ENCODE results near the gene PDGFD. TPM values are rescaled to one million over a fixed set of nuclear protein-coding genes. Genes with fewer than 3 reads are reported as not detected.

The PDGFD gene
- total RNA-seq = 33.5 and 49.4 TPM in 2 replicates

GRCh38 chr11:104164028-104164520, at the start of gene PDGFD:
PDGFD (minus strand) TSS chr11:104164147.

GRCh38 chr11:104036588-104036987, 127.4 kb downstream of the PDGFD start, which contains the start of gene DDI1:
DDI1 (plus strand) TSS chr11:104036640; CDS start chr11:104036823, 183 bp downstream.

Other genes with a start within 250 kb of the PDGFD start
- gene DDI1, start 127.5 kb downstream of the PDGFD start, total RNA-seq = under 0.01 TPM in 1 of 2 replicates, not detected in the other

All from smooth muscle cell of bladder (primary cell).